ENCODE measurements around the gene SPATC1L.
A peak's percentile ranks its signal among the peaks of the same experiment; 100 is the strongest.
"Not testable (repeated sequence)": the region's sequence is repeated elsewhere in the genome, so short reads cannot be mapped to it uniquely, and the experiment has no call there.

The SPATC1L gene

DNA sequence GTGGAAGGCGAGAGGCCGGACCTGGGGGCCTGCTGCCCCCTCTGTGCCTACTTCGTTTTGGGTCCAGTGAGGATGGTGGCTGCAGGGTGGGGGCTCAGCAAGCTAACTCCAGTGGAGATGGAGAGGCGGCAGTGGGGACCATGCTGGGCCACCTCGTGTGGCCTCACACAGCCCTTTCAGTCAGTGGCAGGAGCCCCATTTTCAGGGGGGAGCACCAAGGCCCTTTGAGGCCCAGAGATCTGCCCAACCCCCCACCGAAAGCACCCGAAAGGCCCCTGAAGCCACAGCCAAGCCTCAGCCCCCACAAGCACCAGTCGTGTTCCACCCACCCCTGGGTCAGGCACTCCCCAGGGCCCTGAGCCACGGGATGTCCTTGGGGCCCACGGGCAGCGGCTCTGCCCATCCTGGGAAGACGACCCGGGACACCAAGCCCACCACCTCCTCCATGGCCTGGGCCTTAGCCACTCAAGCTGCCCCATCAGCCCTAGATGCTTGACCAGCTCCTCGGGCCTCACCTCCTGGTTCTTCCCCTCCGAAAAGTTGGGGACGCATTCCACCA is 29.2 kb downstream of the SPATC1L start:
- Mint-ChIP-seq H3K36me3 (ENCODE audit: insufficient read depth) (no peaks in the 10 kb centered on the region), H3K4me3 (no peak overlapping the region), H3K4me1 (ENCODE audit: low read depth in 2 of 2) (peaks cover 0 to 1% of the 10 kb centered on the region in 2 donors), H3K9me3 (no peaks in the 10 kb centered on the region), H3K27ac (no peak overlapping the region), H3K27me3 (no peaks in the 10 kb centered on the region)
- no peak for ATAC-seq (replicated peaks)
- DNase-seq = no peak

DNA sequence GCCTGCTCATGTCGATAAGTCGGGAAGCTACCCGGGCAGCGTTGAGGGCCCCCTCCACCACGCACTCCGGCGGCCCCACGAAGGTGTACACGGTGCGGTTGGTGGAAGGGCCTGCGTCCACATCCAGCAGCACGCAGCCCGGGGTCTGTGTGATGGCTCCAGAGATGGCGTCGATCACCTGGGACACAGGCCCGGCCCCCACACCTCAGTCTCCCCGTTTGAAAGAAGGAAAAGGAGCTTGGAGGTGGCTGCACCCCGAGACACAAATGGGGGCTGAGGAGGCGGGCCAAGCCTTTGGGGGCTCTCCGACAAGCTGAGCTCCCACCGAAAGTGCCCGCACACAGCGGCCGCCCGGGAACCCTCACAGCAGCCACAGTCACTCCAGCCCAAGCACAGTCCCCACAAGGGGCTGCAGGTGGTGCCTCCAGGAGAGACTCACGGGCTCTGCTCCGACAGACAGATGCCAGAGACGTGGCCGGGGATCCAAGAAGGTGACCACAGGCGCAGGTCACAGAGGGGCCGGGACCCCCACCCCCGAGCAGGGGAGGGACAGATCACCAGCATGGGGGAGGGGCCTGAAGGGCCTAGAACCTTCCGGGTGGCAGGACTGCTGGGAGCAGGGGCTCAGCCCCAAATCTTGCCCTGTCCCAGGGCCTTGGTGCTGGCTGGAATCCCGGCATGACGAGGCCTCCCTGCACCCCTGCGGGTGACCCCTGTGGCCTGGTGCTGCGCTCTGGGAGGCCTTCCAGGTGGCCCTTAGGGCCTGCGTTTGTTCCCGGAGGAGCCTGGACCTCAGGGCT is 29.9 kb downstream of the SPATC1L start:
- Mint-ChIP-seq H3K4me1 (ENCODE audit: low read depth in 2 of 2) (peaks cover 0 to 1% of the 10 kb centered on the region in 2 donors), H3K27me3 (no peaks in the 10 kb centered on the region), H3K4me3 (no peak overlapping the region), H3K36me3 (ENCODE audit: insufficient read depth) (no peaks in the 10 kb centered on the region), H3K27ac (no peak overlapping the region), H3K9me3 (no peaks in the 10 kb centered on the region)
- no peak for DNase-seq
- no peak for ATAC-seq (replicated peaks)

DNA sequence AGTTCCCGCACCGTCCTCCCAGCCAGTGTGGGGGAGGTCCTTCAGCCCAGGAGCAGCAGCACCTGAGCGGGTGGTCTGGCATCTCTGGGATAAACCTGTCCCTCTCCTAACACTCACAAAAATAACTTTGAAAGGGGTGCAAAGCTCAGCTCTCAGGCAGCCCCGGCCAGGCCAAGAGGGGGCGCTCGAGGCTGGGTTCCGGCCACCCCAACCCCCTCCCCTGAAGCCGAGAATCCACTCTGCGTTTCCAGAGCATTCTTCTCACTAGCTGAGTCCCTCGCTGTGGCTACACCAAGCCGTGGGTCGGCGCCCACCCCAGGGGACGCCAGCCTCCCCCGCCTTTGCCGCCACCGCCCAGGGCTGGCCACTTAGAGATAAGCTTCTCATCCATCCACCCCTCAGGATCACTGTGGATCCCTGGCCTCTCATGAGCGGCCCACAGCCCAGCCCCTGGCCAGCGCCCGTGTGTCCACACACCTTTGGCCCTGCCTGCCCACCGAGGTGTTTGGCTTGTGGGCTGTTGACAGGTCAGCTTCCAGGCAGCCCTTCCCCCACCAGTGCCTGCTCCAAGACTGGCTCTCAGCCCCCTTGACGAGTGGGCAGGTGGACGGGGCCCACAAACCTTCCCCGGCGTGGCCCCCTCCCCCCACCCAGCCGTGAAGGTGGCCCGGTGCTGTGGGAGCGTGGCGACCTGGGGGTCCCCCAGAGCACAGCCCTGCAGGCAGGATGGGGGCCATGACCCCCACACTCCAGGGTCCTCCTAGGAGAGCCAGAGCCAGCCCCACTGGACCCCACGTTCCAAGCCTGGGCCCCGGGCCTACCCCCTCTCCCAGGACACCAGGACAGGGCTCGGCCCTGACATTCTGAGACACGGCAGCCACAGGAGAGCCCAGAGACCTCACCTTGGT is 30.8 kb downstream of the SPATC1L start:
- peak; percentile 55 for ATAC-seq (replicated peaks)
- H3K4me1 Mint-ChIP-seq (ENCODE audit: low read depth in 2 of 2) = peaks cover 0 to 1% of the 10 kb centered on the region in 2 donors
- H3K4me3 Mint-ChIP-seq = no peak overlapping the region
- no peak overlapping the region for H3K27ac Mint-ChIP-seq
- peak in 2 of 3 experiments; percentile 24 to 25 for DNase-seq
- no peaks in the 10 kb centered on the region for H3K36me3 Mint-ChIP-seq (ENCODE audit: insufficient read depth)
- H3K27me3 Mint-ChIP-seq = no peaks in the 10 kb centered on the region
- H3K9me3 Mint-ChIP-seq = no peaks in the 10 kb centered on the region

DNA sequence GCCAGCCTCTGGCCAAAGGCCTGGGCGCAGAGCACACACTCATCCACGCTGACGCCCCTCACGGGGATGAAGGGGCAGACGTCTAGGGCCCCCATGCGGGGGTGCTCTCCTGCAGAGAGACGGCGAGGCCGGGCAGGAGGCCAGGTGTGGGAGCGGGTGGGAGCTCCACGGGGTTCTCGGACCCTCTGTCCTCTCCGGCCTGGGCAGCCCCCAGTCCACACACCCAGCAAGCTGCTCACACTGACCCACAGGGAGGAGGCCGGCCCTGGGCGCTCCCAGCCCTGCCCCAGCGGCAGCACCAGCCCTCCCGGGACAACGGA is 31.4 kb downstream of the SPATC1L start:
- H3K27me3 Mint-ChIP-seq = no peaks in the 10 kb centered on the region
- no peak overlapping the region for H3K4me3 Mint-ChIP-seq
- H3K9me3 Mint-ChIP-seq = no peaks in the 10 kb centered on the region
- H3K27ac Mint-ChIP-seq = no peak overlapping the region
- no peaks in the 10 kb centered on the region for H3K36me3 Mint-ChIP-seq (ENCODE audit: insufficient read depth)
- no peak for DNase-seq
- H3K4me1 Mint-ChIP-seq (ENCODE audit: low read depth in 2 of 2) = peaks cover 0 to 1% of the 10 kb centered on the region in 2 donors
- no peak for ATAC-seq (replicated peaks)

DNA sequence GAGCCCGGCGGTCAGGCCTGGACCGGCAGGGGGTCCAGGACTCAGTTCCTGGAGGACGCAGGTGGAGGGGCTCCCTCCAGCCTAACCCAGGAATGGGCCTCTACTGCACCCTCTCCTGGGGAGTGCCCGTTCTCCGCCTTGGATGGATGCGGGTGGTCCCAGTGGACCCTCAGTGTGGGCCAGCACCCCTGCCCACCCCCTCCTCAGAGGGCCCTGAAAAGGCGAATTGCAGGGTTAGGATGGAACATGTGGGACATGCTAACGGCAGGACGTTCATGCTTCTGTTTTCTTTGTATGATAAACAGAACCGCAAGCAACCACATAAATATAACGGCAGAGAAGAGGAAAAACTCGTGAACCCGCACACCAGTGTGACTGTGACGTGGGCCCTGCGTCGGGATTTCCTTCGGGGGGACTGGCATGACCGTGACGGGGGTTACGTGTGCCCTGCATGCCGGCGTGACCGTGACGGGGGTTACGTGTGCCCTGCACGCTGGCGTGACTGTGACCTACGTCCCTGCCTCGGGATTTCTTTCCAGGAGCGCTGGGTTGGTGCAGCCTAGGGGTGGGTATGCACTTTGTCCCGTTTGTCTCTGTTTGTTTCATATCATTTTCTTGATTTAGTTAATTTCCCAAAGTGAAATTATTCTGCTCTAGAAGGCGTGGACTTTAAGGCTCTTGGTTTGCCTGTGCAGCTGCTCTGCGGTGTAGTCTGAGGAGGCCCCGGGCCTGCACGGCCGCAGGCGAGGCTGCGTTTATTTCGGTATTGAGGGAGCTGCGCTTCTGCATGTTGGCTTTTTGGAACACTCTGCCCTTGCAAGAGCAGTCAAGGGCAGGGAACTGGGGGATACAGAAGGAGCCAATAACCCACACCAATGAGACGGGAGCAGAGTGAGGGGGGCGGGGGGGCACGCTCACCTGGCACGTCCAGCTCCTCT is 32.0 kb downstream of the SPATC1L start:
- Mint-ChIP-seq H3K9me3 (no peaks in the 10 kb centered on the region), H3K4me3 (no peak overlapping the region), H3K27ac (no peak overlapping the region), H3K27me3 (no peaks in the 10 kb centered on the region), H3K36me3 (ENCODE audit: insufficient read depth) (no peaks in the 10 kb centered on the region), H3K4me1 (ENCODE audit: low read depth in 2 of 2) (peaks cover 0 to 1% of the 10 kb centered on the region in 2 donors)
- no peak for DNase-seq
- ATAC-seq (replicated peaks) = no peak

DNA sequence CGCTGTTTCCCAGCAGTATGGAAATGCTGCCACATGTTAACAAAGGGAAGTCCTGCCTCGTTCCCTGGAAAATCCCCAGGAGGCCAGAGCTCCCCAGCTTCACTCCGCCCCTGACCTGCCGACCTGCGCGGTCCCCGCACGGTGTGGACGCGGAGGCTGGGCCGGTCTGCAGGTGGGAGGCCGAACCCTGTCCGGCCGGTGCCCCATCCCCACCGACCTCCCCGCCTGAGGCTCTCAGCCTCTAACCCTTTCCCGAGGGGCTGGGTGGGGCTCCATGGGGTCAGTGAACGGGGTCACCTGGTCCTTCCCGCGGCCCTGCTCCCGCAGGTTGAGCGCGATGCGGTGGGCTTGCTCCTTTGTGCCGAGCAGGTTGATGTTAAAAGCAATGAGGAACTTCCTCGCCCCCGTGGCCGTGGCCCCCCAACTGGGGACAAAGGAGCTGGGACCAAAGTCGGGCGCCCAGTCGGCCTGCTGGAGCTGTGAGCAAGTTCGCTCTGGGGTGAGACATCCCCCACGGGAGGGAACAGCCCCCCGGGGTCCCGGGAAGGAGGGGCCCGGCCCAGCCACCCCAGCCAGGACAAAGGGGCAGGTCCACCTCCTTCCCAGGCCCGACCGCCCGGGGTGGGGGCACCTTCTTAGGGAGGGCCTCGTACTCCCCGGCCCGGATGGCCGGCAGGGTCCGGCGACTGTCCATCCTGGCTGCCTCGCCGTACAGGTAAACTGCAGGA is 32.8 kb downstream of the SPATC1L start:
- H3K4me3 Mint-ChIP-seq = no peak overlapping the region
- no peaks in the 10 kb centered on the region for H3K9me3 Mint-ChIP-seq
- no peaks in the 10 kb centered on the region for H3K36me3 Mint-ChIP-seq (ENCODE audit: insufficient read depth)
- peaks cover 0 to 1% of the 10 kb centered on the region in 2 donors for H3K4me1 Mint-ChIP-seq (ENCODE audit: low read depth in 2 of 2)
- no peak for ATAC-seq (replicated peaks)
- DNase-seq = no peak
- no peaks in the 10 kb centered on the region for H3K27me3 Mint-ChIP-seq
- H3K27ac Mint-ChIP-seq = no peak overlapping the region

DNA sequence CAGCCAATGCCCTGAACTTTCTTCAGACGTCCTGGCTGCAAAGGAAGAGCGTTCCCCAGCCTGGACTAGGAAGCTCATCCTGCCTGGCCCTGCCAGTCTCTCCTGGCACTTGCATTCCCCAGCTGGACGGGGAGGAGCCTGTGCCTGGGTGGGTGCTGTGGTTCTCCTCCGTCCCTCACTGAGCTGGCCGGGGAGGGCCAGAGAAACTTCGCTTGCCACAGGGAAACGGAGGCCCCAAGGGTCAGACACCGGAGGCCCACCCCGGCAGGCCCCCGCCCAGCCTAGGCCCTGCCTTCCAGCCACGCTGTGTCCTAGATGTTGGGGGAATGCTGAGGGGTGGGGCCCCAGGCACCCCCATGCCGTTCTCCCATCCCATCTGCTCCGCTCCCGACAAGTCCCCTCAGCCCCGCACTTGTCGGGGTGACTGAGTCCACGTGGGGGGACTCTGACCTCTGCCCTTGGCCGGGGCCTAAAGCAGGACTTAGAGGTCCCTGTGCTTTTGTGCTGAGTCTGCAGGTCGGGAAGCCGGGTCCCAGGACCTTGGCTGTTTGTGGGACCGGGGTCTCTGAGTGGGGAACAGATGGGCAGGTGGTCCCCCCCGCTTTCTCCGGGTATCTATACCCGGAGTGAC is 33.7 kb downstream of the SPATC1L start:
- no peaks in the 10 kb centered on the region for H3K9me3 Mint-ChIP-seq
- H3K36me3 Mint-ChIP-seq (ENCODE audit: insufficient read depth) = no peaks in the 10 kb centered on the region
- H3K4me1 Mint-ChIP-seq (ENCODE audit: low read depth in 2 of 2) = peaks cover 0 to 1% of the 10 kb centered on the region in 2 donors
- H3K4me3 Mint-ChIP-seq = no peak overlapping the region
- H3K27me3 Mint-ChIP-seq = no peaks in the 10 kb centered on the region
- DNase-seq (no peak), ATAC-seq (replicated peaks) (no peak)
- no peak overlapping the region for H3K27ac Mint-ChIP-seq

DNA sequence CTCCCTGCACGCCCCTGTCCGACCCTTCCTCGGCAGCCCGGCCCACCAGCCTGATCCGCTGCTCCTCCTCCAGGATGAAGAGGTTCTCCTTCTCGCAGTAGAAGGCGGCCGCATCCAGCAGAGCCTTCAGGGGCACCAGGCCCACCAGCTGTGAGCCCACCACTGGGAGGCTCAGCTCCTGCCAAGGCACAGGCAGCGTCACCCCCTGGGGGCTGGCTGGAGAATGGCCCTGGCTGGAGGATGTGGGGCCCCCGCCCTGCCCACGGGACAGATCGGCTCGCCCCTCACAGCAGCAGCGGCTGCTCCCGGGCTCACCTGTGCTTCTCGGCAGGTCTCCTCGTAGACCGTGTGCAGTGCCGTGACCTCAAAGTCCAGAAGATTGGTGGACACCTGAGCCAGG is 34.2 kb downstream of the SPATC1L start:
- Mint-ChIP-seq H3K4me1 (ENCODE audit: low read depth in 2 of 2) (peaks cover 0 to 1% of the 10 kb centered on the region in 2 donors), H3K27me3 (no peaks in the 10 kb centered on the region), H3K4me3 (no peak overlapping the region), H3K9me3 (no peaks in the 10 kb centered on the region), H3K27ac (no peak overlapping the region), H3K36me3 (ENCODE audit: insufficient read depth) (no peaks in the 10 kb centered on the region)
- ATAC-seq (replicated peaks) = no peak
- no peak for DNase-seq

DNA sequence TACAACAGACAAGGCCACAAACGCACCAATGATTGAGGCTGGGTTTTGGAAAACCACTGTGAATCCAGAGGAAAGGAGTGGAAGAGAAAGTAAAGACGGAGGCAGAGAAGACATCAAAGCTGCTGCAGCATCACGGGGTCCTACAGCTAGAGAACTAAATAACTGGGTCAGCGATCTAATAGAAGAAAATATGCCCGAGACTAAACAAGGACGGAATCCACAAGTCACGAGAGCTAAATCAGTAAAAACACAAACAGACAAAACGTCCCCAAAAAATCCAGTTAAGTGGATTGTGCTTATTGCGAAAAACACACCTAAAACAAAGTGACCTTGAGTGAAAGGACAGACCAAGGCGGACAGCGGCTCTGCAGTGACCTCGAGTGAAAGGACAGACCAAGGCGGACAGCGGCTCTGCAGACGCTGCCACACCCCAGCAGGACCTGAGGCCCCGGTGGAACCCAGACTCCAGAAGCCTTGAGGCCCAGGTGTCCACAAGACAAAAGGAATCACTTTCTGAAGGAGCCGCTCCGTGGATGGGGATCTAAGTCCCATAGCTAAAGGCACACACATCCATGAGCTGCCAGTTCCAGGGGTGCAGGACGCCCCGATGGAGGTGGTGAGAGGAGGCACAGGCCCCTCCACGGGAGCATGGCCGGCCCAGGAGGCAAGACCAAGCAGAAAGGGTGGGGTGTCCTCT is 34.9 kb downstream of the SPATC1L start:
- no peaks in the 10 kb centered on the region for H3K36me3 Mint-ChIP-seq (ENCODE audit: insufficient read depth)
- no peak overlapping the region for H3K27ac Mint-ChIP-seq
- no peak for ATAC-seq (replicated peaks)

DNA sequence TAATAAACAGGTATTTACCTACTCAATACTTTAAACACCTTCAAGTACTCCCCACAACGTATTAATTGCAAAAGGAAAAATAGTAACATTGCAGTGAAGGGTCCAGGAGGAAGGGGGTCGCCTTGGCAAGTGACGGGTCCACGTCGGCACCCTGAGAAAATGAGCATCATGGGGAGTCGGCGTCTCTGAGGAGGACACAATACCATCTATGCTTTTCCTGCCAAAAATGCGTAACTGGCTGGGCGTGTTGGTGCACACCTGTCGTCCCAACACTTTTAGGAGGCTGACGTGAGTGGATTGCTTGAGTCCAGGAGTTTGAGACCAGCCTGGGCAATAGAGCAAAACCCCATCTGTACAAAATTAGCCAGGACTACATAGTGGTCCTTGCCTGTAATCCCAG is 36.2 kb downstream of the SPATC1L start:
- Mint-ChIP-seq H3K27me3 (no peaks in the 10 kb centered on the region), H3K4me3 (no peak overlapping the region), H3K27ac (no peak overlapping the region), H3K4me1 (ENCODE audit: low read depth in 2 of 2) (peaks cover 7 to 8% of the 10 kb centered on the region in 2 donors), H3K36me3 (ENCODE audit: insufficient read depth) (no peaks in the 10 kb centered on the region), H3K9me3 (no peaks in the 10 kb centered on the region)
- no peak for DNase-seq
- ATAC-seq (replicated peaks) = no peak

More for the DNA sequence above, 34.9 kb downstream of the SPATC1L start:
- H3K4me1 Mint-ChIP-seq (ENCODE audit: low read depth in 2 of 2) = peaks cover 0 to 5% of the 10 kb centered on the region in 2 donors
- H3K9me3 Mint-ChIP-seq = no peaks in the 10 kb centered on the region
- no peak overlapping the region for H3K4me3 Mint-ChIP-seq
- no peak for DNase-seq
- no peaks in the 10 kb centered on the region for H3K27me3 Mint-ChIP-seq

DNA sequence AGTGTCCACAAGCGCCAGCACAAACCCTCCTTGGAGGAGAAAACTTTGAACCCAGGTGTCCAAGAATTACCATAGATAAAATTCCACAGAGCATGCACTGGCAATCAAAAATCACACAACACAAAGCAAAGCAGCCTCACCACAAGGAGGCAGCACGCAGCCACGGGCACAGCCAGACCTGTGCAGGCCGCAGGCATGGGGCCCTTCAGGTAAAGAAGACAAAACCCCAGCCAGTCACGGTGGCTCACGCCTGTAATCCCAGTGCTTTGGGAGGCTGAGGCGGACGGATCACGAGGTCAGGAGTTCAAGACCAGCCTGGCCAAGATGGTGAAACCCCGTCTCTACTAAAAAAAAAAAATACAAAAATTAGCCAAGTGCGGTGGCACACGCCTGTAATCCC is 36.8 kb downstream of the SPATC1L start:
- not testable (repeated sequence) for H3K27me3 Mint-ChIP-seq, H3K27ac Mint-ChIP-seq

DNA sequence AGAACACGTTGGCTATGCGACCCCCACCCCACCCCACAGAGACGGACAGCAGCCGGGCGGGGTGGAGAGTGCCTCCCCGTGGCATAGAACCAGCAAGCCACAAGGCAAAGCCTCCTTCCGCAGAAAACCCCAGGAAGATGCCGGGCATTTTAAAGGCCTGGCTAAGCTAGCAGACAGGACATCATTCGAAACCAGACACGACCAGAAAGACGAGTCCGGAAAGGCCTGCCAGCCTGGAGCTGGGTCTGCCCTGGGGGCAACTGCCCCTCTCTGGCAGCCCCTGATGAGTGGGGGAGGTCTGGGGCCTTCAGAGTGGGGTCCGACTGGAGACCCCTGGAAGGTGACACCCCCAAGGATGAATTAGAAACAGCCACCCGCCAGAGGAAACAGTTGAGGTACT is 37.4 kb downstream of the SPATC1L start:
- Mint-ChIP-seq H3K4me3 (no peak overlapping the region), H3K27ac (no peak overlapping the region), H3K9me3 (no peaks in the 10 kb centered on the region), H3K27me3 (no peaks in the 10 kb centered on the region), H3K36me3 (ENCODE audit: insufficient read depth) (no peaks in the 10 kb centered on the region), H3K4me1 (ENCODE audit: low read depth in 2 of 2) (peaks cover 6 to 8% of the 10 kb centered on the region in 2 donors)
- DNase-seq (no peak), ATAC-seq (replicated peaks) (no peak)

More for the DNA sequence above, 36.8 kb downstream of the SPATC1L start:
- DNase-seq = peak in 2 of 3 experiments; percentile 15 to 38
- H3K4me3 Mint-ChIP-seq; ATAC-seq (replicated peaks); H3K4me1 Mint-ChIP-seq (ENCODE audit: low read depth in 2 of 2); H3K36me3 Mint-ChIP-seq (ENCODE audit: insufficient read depth); H3K9me3 Mint-ChIP-seq: not testable (repeated sequence)
